Spinal cord (tissue), 10 donors: ENCODE data around the gene AKT3. TPM values are rescaled to one million over a fixed set of nuclear protein-coding genes. Genes with fewer than 3 reads are reported as not detected.

ENCODE experiments used
- DNase-seq, 6 donors: peaks; one replicate each; pipeline versions ENCODE4 v3.0.0 to v3.0.0-alpha.2; 2013 to 2015; ENCODE audit warnings: low spot score in 6 of 6, low read depth in 4 of 6
- H3K27ac ChIP-seq: one replicate; pipeline ENCODE4 v1.5.1; 2013; ENCODE audit warnings: low read depth, low read length, control low read depth
- H3K27me3 ChIP-seq: one replicate; pipeline ENCODE4 v1.6.1; 2013; ENCODE audit warnings: low read length; ENCODE audit not compliant: control insufficient read depth, insufficient read depth
- H3K36me3 ChIP-seq: one replicate; pipeline ENCODE4 v1.6.1; 2013; ENCODE audit warnings: low read length; ENCODE audit not compliant: control insufficient read depth, insufficient read depth
- H3K4me1 ChIP-seq: one replicate; pipeline ENCODE4 v1.6.1; 2013; ENCODE audit warnings: low read length; ENCODE audit not compliant: control insufficient read depth, insufficient read depth
- H3K4me3 ChIP-seq: one replicate; pipeline ENCODE4 v1.5.1; 2013; ENCODE audit warnings: low read depth, low read length, control low read depth
- H3K9me3 ChIP-seq: one replicate; pipeline ENCODE4 v1.6.1; 2013; ENCODE audit warnings: low read length; ENCODE audit not compliant: control insufficient read depth, insufficient read depth
- WGBS: methylation state at CpG from one replicate; pipeline ENCODE4 v1.1.5; 2013; ENCODE audit warnings: missing lambda C conversion rate; ENCODE audit not compliant: insufficient coverage; 5-methylcytosine and 5-hydroxymethylcytosine counted together
- polyA plus RNA-seq, 2 donors: library from polyadenylated mRNA; unstranded; fragments of 120-200 nt; gene quantifications; one replicate each; pipeline ENCODE4 v1.2.1, GENCODE V29; 2013; ENCODE audit not compliant: insufficient read length in 2 of 2
- total RNA-seq, 2 donors: library from RNA; depleted of rRNA in 1 of 2; stranded (reverse); fragments of 120-200 nt in 1 of 2; fragments of >200 nt in 1 of 2; gene quantifications; one replicate each; pipeline versions ENCODE4 v1.2.3 to v1.2.4, GENCODE V29; 2013 to 2014
- donor health status: healthy.

The AKT3 gene
- total and polyA plus RNA-seq, 4 donors, result 53.8 to 127 (median 77.4) TPM

DNA sequence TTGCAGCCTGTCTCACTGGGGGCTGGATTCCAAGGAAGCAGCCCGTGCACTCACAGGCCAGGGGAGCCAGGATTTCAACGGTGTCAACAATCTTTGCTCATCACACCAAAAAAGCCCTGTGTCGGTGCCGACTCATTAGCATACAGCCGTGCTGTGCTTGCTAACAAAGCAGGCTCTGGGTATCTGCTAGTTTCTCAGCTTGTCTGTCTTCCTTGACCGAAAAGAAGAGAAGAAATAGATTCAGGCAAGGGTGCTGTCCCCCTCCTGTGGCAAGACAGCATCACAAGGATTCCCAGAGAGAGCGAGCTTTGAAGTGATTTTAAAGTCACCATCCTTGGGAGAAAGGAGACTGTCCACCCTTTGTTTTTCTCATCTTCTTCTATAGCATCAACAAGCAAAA, 379.5 kb downstream of the AKT3 start:
- Histone ChIP-seq H3K9me3 (no peaks in the 10 kb centered on the region), H3K36me3 (peaks cover 12% of the 10 kb centered on the region), H3K4me3 (no peak overlapping the region), H3K27ac (peak overlapping the region; percentile 29), H3K4me1 (peaks cover 29% of the 10 kb centered on the region), H3K27me3 (no peaks in the 10 kb centered on the region)
- DNase-seq, result peak in 2 of 6 donors; percentile 80 to 90
- 22% methylated on average over 6 of the region's 7 CpGs for WGBS

DNA sequence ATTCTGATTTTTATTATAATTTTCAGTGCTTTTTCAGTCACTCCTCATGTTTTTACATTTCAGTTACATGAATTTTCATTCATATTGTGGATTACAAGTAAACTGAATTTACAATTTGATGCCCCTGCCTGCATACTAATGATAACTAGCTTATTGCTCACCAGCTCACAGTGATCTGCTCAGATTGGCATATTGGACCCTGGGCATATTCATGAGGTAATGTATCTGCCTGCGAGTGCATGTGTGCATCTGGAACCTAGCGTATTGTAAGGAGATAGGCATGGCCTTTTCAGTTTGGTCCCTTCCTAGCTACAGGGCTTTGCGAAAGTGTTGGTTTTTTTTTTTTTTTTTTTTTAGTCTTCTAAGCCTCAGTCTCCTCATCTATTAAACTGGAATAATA, 380.5 kb downstream of the AKT3 start:
- DNase-seq, result peak in 1 of 6 donors; percentile 75
- Histone ChIP-seq H3K4me3 (no peak overlapping the region), H3K27me3 (no peaks in the 10 kb centered on the region), H3K9me3 (no peaks in the 10 kb centered on the region), H3K27ac (no peak overlapping the region), H3K4me1 (peaks cover 19% of the 10 kb centered on the region), H3K36me3 (peaks cover 7% of the 10 kb centered on the region)
- no CpG with 5 or more reads among the region's 3 CpGs for WGBS

DNA sequence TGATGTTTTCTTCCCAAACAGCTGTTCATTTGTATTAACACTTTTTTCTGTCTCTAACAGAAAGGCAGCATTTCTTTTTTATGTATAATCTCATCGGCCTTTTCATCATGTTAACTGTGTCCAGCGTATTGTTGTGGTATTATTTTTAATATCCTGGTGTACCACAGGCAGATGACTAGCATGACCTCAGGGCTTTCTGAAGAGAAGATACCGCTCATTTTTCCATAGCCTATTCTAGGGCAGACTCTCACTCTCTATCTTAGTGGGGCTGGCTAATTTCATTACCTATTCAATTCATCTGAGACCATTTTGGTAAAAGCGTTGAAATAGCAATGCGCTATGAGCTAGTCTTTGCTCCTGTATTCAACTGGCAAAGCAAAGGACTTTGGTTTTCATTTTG, 384.3 kb downstream of the AKT3 start:
- no peak for DNase-seq
- H3K27ac ChIP-seq, result no peak overlapping the region
- peaks cover 7% of the 10 kb centered on the region for H3K4me1 ChIP-seq
- no peaks in the 10 kb centered on the region for H3K27me3 ChIP-seq
- WGBS, result 100% methylated on average over 1 of the region's 5 CpGs
- H3K36me3 ChIP-seq, result peaks cover 3% of the 10 kb centered on the region
- H3K9me3 ChIP-seq, result no peaks in the 10 kb centered on the region
- H3K4me3 ChIP-seq, result no peak overlapping the region

DNA sequence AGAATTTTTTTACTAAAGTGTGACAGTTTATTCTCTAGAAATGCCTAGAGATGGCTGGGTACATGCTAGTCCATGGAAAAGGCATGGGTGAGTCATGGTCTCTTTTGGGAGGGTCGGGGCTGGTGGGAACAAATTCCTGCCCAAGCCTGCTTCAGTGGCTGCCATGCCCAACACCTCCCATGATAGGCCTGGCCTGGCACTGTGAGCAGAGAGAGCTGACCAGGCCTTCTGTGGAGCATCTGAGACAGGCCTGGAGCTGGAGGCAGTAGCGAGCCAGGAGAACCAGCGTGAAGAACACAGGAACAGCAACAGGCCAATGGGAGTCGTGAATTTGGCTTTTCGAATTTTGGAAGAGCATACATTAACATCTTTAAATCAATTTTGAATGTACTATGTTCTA, 385.0 kb downstream of the AKT3 start:
- Histone ChIP-seq H3K4me3 (no peak overlapping the region), H3K27ac (no peak overlapping the region), H3K36me3 (peaks cover 2% of the 10 kb centered on the region), H3K27me3 (no peaks in the 10 kb centered on the region), H3K9me3 (no peaks in the 10 kb centered on the region), H3K4me1 (peaks cover 2% of the 10 kb centered on the region)
- WGBS, result 100% methylated on average over 2 of the region's 5 CpGs
- DNase-seq, result no peak

DNA sequence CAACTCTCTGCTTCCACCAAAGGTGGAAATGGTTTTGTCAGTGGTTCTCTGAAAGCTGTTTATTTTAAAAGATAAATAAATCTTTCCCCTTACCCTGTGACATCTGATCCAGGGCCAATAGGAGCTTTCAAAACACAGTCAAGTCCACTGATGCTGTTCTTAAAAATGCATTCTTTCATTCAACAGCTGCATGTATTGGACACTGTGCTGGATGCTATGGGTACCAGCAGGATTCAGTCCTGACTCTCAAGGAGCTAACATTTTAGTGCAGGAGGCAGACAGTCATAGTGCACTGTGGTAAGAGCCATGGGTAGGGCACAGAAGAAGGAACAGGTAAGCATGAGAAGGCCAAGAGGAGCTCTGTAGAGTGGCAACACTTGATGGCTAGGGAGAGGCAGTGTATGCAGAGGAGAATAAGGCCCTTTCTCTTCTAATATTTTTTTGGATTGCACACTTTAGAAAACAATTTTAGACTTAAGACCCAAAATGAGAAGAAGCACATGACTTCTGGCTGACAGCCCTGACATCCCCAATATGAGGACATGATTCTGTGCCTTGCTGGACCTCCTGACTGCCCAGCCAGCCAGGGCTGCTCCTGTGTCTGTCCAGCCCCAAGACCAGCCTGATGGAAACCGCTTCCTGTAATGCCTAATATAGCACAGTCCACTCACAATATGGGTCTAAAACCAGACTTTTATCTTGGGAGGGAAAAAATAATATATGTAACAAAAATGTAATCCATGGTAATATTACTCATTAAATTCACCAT, 386.9 kb downstream of the AKT3 start:
- Histone ChIP-seq H3K27ac (no peak overlapping the region), H3K4me3 (no peak overlapping the region), H3K9me3 (no peaks in the 10 kb centered on the region), H3K36me3 (no peaks in the 10 kb centered on the region), H3K27me3 (no peaks in the 10 kb centered on the region), H3K4me1 (no peaks in the 10 kb centered on the region)
- no CpG with 5 or more reads among the region's 1 CpG for WGBS
- no peak for DNase-seq

DNA sequence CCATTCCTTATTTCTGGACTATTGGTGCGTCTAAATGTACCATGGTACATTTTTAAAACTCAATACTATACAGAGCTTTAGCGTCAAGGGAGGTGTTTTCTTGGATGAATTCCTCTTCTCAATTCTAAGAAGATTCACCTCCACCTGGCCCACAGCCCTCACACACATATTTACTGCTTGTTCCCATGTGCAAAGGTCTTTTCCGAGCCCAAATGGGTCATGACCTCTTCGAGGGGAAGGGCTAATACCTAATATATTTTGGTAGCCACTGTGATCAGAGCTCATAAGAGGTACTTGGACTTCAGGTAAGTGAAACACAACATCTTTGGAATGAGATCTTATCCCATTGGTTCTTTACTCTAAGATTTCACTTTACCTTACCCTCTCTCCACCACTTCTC, 388.3 kb downstream of the AKT3 start:
- Histone ChIP-seq H3K27ac (no peak overlapping the region), H3K4me3 (no peak overlapping the region), H3K9me3 (no peaks in the 10 kb centered on the region), H3K4me1 (no peaks in the 10 kb centered on the region), H3K27me3 (no peaks in the 10 kb centered on the region), H3K36me3 (no peaks in the 10 kb centered on the region)
- no peak for DNase-seq
- 100% methylated on average over 1 of the region's 4 CpGs for WGBS

DNA sequence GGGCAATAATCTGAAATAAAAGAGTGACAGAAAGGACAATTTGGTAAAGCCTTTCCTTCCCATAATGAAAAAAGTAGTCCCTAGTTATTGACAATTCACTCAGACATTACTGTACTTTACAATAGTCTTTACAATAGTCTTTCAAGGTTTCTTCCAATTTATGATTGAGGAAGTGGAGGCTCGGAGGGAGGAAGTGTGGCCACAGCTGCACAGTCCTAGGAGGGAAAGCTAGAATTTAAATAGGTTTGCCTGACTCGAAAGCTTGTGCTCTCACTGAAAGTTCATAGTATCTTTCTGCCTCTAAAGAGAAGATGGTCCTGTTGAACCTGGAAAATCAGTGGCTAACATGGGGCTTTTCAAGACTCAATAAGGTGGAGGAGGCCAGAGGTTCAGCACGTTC, 391.0 kb downstream of the AKT3 start:
- no peaks in the 10 kb centered on the region for H3K27me3 ChIP-seq
- H3K36me3 ChIP-seq, result no peaks in the 10 kb centered on the region
- no peak overlapping the region for H3K4me3 ChIP-seq
- no peaks in the 10 kb centered on the region for H3K9me3 ChIP-seq
- H3K4me1 ChIP-seq, result no peaks in the 10 kb centered on the region
- 84% methylated on average over 2 of the region's 3 CpGs for WGBS
- H3K27ac ChIP-seq, result no peak overlapping the region
- DNase-seq, result no peak

DNA sequence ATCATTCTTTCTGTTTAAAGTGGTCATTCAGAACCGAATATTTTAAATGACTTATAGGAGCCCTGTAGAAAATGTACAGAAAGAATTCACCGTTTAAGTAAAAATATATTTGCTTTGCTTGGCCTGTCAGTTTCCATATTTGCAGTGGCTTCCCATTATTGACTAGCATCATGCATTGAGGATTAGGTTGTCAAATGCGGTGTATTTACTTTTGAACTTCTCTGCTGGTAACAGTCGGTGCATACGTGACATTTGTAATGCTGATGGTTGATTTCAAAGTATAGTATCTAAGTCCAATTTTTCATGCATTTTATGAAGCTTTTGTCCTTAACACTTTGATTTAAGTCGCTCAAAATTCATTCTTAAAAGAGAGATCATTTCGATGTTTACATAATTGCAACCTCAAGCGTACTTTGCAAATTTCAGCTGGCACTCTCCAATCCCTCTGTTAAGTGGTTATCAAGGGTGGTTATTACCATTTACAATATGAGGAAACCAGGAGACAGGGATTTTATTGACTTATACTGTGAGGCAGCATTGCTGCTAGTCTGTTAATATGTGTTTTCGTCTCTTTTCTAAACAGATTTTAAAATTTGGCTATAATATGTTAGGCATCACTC, 392.6 kb downstream of the AKT3 start:
- Histone ChIP-seq H3K27me3 (no peaks in the 10 kb centered on the region), H3K4me1 (no peaks in the 10 kb centered on the region), H3K9me3 (no peaks in the 10 kb centered on the region), H3K27ac (no peak overlapping the region), H3K36me3 (no peaks in the 10 kb centered on the region), H3K4me3 (no peak overlapping the region)
- 93% methylated on average over 2 of the region's 9 CpGs for WGBS
- no peak for DNase-seq

DNA sequence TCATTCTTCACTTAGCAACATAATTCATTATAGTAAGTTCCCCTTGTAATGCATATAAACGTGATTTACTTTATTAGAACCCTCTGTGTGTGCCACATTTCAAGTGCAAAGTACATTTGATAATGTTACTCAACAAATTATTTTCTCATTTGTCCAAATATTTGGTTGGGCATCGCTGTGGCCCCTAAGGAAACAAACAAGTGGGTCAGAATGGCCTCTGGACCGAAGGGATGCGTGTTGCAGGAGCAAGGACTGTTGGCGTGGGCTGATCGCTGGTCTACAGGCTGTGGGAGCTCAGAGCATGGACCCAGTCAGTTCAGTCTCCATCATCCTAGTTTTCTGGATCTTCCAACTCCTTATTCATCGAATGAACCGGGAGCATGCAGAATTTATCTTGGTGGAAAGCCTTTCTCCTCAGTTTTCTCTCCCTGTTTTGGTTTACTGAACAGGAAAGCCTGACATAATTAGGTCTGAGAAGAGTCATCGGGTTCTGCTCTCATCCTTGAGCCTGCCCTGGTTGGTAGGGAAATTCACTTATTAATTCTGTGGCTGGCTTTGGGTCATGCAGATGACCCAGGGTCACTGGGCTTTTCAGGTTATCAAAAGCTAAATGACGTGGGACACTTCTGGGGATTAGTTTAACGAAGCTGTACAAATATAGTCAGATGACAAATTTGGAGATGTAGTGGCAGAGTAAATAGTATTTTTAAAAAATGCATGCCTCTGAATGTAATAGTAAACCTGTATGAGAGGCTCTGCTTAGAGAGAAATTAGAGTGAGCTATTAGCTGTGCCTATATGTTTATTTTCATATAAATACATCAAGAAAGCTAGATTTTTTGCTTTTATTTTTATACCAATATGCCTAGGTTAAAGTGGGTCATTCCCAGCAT, 394.0 kb downstream of the AKT3 start:
- Histone ChIP-seq H3K9me3 (no peaks in the 10 kb centered on the region), H3K4me3 (no peak overlapping the region), H3K36me3 (no peaks in the 10 kb centered on the region), H3K4me1 (no peaks in the 10 kb centered on the region), H3K27ac (no peak overlapping the region), H3K27me3 (no peaks in the 10 kb centered on the region)
- no peak for DNase-seq
- 94% methylated on average over 8 of the region's 11 CpGs for WGBS
